ENCODE data around the gene MTMR2.
"Not testable (repeated sequence)": the region's sequence is repeated elsewhere in the genome, so short reads cannot be mapped to it uniquely, and the experiment has no call there.

The MTMR2 gene

GRCh38 chr11:95816037-95816436 is 107.9 kb downstream of the MTMR2 start:
- DNase-seq = no peak

DNA sequence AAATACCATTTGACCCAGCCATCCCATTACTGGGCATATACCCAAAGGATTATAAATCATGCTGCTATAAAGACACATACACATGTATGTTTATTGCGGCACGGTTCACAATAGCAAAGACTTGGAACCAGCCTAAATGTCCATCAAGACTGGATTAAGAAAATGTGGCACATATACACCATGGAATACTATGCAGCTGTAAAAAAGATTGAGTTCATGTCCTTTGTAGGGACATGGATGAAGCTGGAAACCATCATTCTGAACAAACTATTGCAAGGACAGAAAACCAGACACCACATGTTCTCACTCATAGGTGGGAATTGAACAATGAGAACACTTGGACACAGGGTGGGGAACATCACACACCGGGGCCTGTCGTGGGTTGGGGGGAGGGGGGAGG is 112.9 kb downstream of the MTMR2 start:
- not testable (repeated sequence) for DNase-seq

DNA sequence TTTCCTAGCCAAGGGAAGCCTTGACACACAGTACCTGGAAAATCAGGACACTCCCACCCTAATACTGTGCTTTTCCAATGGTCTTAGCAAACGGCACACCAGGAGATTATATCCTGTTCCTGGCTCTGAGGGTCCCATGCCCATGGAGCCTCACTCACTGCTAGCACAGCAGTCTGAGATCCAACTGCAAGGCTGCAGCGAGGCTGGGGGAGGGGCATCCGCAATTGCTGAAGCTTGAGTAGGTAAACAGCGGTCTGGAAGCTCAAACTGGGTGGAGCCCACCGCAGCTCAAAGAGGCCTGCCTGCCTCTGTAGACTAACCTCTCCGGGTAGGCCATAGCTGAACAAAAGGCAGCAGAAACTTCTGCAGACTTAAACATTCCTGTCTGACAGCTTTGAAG is 117.4 kb downstream of the MTMR2 start:
- DNase-seq = not testable (repeated sequence)

DNA sequence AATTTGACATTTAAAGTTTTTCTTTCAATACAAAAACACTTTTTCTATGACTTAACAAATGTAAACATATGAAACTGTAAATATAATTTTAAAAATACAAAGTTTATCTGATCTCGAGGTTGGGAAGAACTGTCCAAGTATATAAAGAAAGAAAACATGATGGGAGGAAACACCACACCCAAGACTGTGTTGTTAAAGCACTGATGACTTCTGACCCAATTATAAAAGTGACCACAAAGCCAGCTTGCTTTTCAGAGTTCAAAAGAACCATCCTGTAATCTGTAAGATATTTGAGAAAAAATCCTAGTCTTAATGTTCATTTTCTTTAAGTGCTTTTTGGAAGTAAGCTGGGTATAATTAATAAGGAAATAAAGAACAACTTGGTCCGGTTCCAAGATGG is 118.0 kb downstream of the MTMR2 start:
- DNase-seq = no peak

DNA sequence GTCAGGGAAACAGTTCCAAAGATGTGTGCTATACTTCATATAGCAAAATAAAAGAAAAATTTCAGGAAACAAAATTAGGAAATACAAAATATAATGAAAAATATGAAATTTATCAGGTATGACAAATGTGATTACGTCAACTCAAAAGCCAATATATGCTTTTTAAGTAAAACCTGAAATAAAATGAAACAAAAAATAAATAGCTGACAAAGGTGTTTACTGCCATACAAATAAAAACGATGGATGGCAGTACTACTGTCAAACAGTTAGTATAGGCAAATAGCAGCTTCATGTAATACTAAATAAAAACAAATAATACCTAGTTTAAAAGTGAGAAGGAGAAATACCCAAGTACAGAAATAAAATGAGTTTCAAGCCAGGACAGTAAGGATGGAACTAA is 119.9 kb downstream of the MTMR2 start:
- no peak for DNase-seq

- no peak for DNase-seq
Observed at GRCh38 chr11:95802806-95803205, 121.1 kb downstream of the MTMR2 start.

DNA sequence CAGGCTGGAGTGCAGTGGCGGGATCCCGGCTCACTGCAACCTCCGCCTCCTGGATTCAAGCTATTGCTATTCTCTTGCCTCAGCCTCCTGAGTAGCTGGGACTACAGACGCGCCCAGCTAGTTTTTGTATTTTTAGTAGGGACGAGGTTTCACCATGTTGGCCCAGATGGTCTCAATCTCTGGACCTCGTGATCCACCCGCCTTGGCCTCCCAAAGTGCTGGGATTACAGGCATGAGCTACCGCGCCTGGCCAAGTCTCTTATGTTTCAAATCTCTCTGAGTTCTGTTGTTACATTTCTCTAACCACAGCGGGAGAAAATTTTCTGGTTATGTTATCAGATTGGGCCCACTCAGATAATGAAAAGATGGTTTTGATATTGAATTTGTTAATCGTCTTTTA is 123.5 kb downstream of the MTMR2 start:
- no peak for DNase-seq

DNA sequence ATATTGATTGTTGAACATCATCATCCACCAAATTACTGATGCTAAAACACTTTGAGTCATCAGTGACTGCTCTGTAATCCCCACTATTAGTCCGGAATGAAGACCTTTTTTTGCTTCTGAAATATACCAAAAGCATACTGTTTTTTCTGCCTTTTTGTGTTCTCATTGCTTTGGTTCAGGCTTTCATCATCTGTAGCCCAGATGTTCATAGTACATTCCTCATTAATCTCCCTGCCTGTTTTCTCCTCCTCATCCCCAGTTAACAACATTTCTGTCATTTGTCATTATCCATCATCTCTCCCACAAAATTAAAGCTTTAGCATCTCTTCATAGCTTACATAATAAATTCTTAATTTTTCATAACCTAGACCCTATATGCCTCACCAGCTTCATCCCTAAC is 124.4 kb downstream of the MTMR2 start:
- DNase-seq = no peak

- peak; percentile 5 for DNase-seq
Observed at GRCh38 chr11:95796501-95796900, 127.4 kb downstream of the MTMR2 start.

DNA sequence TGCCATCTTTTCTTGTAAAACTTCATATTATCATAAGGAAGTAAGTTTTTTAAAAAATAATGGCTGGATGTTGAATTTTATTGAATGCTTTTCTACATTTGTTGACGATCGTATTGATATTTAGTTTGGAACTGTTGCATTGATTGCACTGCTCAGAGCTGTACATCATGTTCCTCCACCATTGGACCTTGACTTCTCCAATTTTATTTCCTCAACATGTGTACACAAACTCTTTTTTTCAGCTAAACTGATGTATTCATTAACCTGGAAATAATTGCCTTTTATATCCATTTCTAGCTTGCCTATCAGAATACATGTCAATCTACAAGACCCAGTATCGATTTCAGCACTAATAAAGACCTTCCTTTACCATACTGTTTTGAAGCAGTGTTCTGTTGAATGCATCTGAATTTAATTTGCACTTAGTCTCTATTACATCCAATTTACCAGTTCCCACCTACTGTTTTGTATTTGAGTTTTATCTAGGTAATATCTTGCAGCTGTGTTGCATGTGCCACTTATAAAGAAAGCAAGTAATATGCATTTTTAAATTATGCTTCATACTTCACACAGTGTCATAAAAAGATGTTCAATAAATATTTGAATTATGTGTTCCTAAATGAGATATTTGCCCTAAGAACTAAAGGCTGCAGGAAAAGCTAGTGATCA is 128.1 kb downstream of the MTMR2 start:
- no peak for DNase-seq

DNA sequence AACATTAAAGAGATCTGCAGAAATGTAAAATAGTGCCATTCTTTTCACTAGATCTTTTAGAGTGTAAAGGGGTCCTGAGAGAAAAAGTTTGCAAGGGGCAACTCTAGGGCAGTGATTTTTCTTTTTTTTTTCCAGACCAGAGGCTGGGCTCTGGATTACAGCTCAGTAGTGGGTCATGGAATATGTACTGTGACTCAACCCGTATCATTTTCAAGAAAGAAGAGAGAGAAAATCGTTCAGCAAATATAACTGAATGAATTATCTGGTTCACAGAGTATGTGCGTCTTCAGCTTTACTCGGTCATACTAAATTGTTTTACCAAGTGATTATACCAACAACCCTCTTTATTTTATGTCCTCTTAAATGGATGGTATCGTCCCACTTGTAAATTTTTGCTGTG is 129.8 kb downstream of the MTMR2 start:
- DNase-seq = no peak

GRCh38 chr11:95793116-95793515 is 130.8 kb downstream of the MTMR2 start:
- no peak for DNase-seq

DNA sequence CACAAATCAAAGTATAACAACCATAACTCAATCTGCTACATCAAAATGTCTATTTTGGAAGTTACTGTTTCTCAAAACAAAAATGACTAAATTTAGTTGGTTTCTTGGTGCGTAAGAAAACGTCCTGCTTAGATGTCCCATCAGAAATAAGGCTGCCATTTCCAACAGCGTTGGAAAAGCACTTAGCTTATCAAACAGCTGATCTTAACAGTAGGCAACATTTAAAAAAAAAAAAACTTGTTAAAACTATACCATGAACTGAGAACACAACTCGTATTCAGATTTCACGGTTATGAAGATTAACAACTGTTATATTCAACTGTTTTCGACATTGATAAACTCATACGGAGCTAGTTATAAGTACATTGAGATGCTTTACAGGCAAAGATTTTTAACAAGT is 131.2 kb downstream of the MTMR2 start:
- no peak for DNase-seq

DNA sequence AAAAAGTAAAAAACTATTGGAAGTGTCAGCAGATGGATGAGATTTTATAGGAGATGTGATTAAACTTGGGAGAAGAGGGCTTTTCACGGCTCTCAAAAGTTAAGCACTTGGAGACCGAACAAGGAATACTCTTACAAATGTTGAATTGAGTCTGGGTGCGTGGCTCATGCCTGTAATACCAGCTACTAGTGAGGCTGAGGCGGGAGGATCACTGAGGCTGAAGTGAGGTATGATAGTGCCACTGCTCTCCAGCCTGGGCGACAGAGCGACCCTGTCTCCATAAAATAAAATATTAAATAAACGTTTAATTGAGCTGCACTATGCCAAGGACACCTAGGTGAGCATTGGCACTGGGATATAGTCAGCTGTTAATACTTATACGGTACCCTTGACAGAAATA is 131.7 kb downstream of the MTMR2 start:
- no peak for DNase-seq

- no peak for DNase-seq
Observed at GRCh38 chr11:95791709-95792033, 132.2 kb downstream of the MTMR2 start.

GRCh38 chr11:95790933-95791708 is 132.8 kb downstream of the MTMR2 start:
- DNase-seq = no peak

- peak; percentile 99 for DNase-seq
Observed at GRCh38 chr11:95790123-95790932, 133.6 kb downstream of the MTMR2 start, which contains the start of gene CEP57. Gene CEP57, plus strand, starts transcription at chr11:95790498. Its CDS starts 201 bp downstream, at chr11:95790699.

GRCh38 chr11:95789506-95790122 is 134.3 kb downstream of the MTMR2 start, which contains the start of gene FAM76B:
Gene FAM76B, minus strand, starts transcription at chr11:95789782. Its CDS starts 304 bp downstream, at chr11:95789478.
- peak; percentile 98 for DNase-seq

GRCh38 chr11:95788921-95789505 is 134.9 kb downstream of the MTMR2 start:
- DNase-seq = peak; percentile 86
